DMS 273 (cell line): ENCODE data around the gene ATP6V1F.

Experiments
- DNase-seq: peaks from one replicate; lab custom pipeline; 2025; ENCODE audit not compliant: unreplicated experiment; lab: John Stamatoyannopoulos, UW

ATP6V1F gene

GRCh38 chr7:128847721-128848211, 14.9 kb upstream of the ATP6V1F start:
- DNase-seq = no peak

DNA sequence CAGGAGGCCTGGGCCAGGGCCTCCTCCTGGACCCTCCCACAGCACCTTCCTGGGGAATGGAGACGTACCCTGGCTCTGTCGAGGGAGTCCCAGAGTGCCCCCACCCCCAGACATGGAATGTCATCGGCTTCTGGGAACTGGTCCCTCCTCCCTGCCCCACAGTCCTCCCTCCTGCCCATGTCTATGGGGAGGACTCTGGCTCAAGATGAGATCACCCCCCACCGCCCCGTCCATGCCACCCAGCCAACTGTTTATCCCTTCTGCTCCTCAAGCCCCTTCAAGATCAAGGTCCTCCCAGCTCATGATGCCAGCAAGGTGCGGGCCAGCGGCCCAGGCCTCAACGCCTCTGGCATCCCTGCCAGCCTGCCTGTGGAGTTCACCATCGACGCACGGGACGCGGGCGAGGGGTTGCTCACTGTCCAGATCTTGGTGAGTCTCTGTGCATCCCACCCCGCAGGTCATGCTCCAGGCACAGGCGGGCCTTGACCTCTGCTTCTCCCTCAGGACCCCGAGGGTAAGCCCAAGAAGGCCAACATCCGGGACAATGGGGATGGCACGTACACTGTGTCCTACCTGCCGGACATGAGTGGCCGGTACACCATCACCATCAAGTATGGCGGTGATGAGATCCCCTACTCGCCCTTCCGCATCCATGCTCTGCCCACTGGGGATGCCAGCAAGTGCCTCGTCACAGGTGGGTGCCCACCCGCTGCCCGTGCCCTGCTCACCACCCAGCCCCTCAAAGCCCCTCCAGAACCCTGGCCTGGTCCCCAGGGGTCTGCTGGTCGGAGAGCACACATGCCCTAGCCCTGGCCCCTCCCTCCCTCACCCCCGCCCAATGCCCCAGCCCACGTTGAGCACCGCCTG, 14.1 kb upstream of the ATP6V1F start:
- DNase-seq = no peak

DNA sequence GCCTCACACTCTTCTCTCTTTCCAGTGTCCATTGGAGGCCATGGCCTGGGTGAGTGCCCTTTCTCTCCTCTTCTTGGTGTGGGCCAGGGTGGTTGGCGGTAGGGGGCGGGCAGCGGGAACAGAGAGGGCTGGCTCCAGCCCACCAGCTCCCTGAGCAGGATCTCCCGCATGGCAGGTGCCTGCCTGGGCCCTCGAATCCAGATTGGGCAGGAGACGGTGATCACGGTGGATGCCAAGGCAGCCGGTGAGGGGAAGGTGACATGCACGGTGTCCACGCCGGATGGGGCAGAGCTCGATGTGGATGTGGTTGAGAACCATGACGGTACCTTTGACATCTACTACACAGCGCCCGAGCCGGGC, 13.5 kb upstream of the ATP6V1F start:
- DNase-seq = no peak

- DNase-seq = no peak
Measured at GRCh38 chr7:128849804-128850490, 12.7 kb upstream of the ATP6V1F start.

GRCh38 chr7:128852537-128853254, 10.0 kb upstream of the ATP6V1F start:
- DNase-seq = no peak

GRCh38 chr7:128853799-128854198, 8.9 kb upstream of the ATP6V1F start:
- no peak for DNase-seq

DNA sequence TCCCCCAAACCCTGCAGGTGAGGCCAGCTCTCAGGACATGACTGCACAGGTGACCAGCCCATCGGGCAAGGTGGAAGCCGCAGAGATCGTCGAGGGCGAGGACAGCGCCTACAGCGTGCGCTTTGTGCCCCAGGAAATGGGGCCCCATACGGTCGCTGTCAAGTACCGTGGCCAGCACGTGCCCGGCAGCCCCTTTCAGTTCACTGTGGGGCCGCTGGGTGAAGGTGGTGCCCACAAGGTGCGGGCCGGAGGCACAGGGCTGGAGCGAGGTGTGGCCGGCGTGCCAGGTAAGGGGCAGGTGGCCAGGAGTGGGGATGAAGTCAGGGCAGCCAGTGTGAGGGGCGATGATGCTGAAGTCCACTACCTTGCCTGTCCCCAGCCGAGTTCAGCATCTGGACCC, 8.3 kb upstream of the ATP6V1F start:
- DNase-seq = no peak

DNA sequence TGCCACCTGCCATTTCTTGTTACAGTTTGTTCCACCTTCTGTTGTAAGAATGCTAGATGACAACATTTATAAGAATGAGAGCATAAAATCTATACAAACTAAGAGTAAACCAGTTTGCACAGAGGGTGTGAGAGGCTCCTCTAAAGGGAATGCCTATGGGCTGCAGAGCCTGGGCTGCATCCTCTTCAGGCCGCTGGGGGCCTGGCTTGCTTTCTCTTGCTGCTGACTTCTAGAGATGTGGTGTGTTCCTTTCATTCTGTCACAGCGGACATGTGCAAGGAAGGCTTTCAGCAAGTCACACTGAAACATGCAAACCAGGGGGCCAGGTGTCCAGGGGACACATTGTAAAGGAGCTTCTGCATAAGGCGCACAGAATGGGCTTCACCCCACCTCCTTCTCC, 7.1 kb upstream of the ATP6V1F start:
- peak; percentile 45 for DNase-seq

- no peak for DNase-seq
Measured at GRCh38 chr7:128856001-128856718, 6.5 kb upstream of the ATP6V1F start.

DNA sequence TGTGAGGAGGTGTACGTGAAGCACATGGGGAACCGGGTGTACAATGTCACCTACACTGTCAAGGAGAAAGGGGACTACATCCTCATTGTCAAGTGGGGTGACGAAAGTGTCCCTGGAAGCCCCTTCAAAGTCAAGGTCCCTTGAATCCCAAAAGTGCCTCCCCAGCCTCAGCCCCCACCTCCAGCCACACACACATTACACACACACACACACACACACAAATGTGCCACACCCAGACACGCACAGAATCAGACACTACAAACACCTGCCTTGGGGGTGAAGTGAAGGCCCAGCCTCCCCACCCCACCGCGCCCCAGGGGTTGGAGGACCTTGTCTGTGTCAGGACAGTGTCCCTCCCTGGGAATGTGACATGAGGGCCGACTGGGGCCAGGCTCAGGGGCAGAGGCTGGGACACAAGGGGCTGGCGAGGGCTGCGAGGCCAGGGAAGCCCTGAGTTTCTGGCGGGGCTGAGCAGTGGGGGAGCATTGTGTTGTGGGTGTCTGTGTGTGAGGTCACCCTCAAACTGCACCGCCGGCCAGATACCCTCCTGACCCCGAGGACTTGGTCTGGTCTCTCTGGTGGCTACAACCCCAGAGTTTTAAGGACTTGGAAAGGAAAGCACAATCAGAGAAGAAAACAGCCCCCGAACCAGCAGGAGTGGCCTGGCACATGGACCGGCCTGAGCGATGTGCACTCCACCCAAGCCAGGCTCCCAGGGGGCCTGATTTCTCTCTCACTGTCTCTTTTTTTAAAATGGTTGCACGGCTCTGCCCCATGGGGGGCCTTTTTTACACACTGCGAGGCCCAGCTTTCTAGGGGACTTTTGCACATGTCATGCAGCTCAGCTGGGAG, 4.0 kb upstream of the ATP6V1F start:
- DNase-seq = no peak

DNA sequence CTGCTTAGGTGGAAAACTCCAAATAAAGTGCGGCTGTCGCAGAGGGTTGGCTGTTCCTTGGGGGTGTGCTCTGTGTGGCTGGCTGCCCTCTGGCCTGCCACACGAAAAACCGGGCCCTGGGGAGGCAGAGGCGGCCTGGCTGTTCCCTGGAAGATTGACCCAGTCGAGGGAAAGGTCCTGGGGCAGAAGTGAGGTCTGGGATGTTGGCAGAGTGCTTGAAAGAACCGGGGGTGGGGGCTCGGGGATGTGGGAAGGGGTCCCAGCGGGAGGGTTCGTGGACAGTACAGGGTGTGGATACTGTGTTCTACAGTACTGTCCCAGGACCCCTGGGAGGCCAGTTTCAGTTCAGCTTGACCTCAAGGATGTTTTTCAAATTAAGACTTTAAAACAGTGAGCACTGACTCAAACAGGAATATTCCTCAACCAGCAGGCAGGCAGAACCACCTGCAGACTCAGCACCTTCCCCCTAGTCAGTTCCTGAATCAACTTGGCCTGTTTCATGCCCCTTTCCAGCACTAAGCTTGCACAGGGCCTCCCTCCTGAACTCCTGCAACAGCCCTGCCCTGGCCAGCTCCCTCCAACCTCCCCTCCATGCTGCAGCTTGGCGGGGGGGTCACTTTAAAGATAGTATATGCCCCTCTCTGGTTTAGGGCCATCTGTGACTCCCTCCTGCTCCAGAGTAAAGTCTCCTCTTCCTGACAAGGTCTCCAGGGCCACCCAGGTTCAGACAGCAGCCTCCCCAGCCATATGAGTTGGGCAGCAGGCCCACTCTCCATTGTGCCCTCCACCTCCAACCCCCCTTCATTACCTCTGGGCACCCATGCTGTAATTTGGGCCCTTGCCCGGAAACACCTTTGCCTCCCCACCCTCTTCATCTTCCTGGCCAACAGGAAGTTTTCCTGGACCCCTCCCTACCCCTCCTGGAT, 3.2 kb upstream of the ATP6V1F start:
- DNase-seq = peak; percentile 74

GRCh38 chr7:128860158-128861073, 2.2 kb upstream of the ATP6V1F start:
- peak; percentile 76 for DNase-seq

- no peak for DNase-seq
Measured at GRCh38 chr7:128861957-128862570, 592 bp upstream of the ATP6V1F start.

- peak; percentile 93 for DNase-seq
Measured at GRCh38 chr7:128863433-128863989, 855 bp downstream of the ATP6V1F start.

DNA sequence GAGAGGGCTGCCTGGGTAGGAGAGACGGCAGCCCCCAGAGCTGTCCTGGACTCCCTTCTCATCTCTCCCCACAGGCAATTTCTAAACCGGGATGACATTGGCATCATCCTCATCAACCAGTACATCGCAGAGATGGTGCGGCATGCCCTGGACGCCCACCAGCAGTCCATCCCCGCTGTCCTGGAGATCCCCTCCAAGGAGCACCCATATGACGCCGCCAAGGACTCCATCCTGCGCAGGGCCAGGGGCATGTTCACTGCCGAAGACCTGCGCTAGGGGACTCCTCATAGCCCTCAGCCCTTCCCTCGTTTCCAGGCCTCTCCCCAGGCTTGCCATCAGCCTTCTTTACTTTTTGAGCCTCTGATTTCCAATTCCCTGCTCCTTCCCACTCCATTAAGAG, 2.6 kb downstream of the ATP6V1F start:
- no peak for DNase-seq

DNA sequence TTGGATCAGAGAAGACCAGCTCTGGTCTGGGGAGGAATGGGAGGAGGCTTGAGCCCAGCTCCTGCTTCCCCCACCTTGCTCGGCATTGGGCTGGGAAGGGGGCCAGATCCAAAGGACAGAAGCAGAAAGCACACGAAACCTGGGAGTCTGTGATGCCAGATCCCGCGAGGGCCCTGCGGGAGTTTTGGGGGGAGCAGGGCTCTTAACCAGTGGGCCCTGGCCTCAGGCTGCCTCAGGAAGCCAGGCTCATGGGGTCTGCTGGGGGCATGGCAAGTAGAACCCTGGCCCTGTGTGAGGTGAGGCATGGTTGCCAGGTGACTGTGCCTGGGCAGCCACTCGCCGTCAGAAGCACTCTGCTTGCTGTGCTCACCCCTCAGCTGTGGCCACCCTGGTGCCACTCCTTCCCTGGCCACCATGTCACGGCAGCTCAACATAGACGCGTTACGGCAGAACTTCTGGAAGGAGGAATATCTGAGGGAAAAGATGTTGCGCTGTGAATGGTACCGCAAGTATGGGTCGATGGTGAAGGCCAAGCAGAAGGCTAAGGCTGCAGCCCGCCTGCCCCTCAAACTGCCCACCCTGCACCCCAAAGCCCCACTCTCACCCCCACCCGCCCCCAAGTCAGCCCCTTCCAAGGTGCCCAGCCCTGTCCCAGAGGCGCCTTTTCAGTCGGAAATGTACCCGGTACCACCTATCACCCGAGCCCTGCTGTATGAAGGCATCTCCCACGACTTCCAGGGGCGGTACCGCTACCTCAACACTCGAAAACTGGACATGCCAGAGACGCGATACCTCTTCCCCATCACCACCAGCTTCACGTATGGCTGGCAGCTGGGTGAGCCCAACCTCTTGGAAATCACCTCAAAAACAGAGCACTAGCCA, 3.6 kb downstream of the ATP6V1F start:
- DNase-seq = no peak
